H9 (cell line): Measurements from ENCODE around the gene PALM3. TPM values are rescaled to one million over a fixed set of nuclear protein-coding genes. Genes with fewer than 3 reads are reported as not detected.

Experiments
- DNase-seq: peaks from one replicate; pipeline ENCODE4 v3.0.0-alpha.2; 2017
- H2AFZ ChIP-seq: one replicate; pipeline ENCODE4 v1.6.1; 2013; ENCODE audit warnings: mild to moderate bottlenecking, low read length, control low read depth, moderate library complexity
- H2AK5ac ChIP-seq: 2 replicates; pipeline ENCODE4 v1.6.1; 2013; ENCODE audit warnings: low read length, control low read depth, mixed read lengths; ENCODE audit not compliant: insufficient read length
- H2BK120ac ChIP-seq: one replicate; pipeline ENCODE4 v1.6.1; 2013; ENCODE audit warnings: low read depth, mild to moderate bottlenecking, low read length, control low read depth, inconsistent platforms; ENCODE audit not compliant: poor library complexity, severe bottlenecking
- H2BK12ac ChIP-seq: 2 replicates; pipeline ENCODE4 v1.6.1; 2013; ENCODE audit warnings: low read length, control low read depth, mixed read lengths, low read depth; ENCODE audit not compliant: insufficient read length
- H2BK15ac ChIP-seq: 2 replicates; pipeline ENCODE4 v1.6.1; 2013; ENCODE audit warnings: low read depth, low read length, control low read depth
- H2BK20ac ChIP-seq: one replicate; pipeline ENCODE4 v1.6.1; 2013; ENCODE audit warnings: low read depth, mild to moderate bottlenecking, low read length, control low read depth, inconsistent platforms; ENCODE audit not compliant: poor library complexity, severe bottlenecking
- H2BK5ac ChIP-seq: 2 replicates; pipeline ENCODE4 v1.6.1; 2013; ENCODE audit warnings: low read length, control low read depth, mixed read lengths; ENCODE audit not compliant: insufficient read length
- H3K14ac ChIP-seq: 2 replicates; pipeline ENCODE4 v1.6.1; 2013; ENCODE audit warnings: low read length, control low read depth; ENCODE audit not compliant: insufficient read depth
- H3K18ac ChIP-seq: 2 replicates; pipeline ENCODE4 v1.6.1; 2013; ENCODE audit warnings: low read depth, mild to moderate bottlenecking, mixed read lengths, low read length, control low read depth; ENCODE audit not compliant: insufficient read length
- H3K23ac ChIP-seq: 2 replicates; pipeline ENCODE4 v1.6.1; 2013; ENCODE audit warnings: low read length, control low read depth, mixed read lengths, low read depth; ENCODE audit not compliant: insufficient read length
- H3K23me2 ChIP-seq: 2 replicates; pipeline ENCODE4 v1.6.1; 2013; ENCODE audit warnings: low read depth, mild to moderate bottlenecking, mixed read lengths, low read length, control low read depth; ENCODE audit not compliant: insufficient read length, poor library complexity, severe bottlenecking
- H3K27ac ChIP-seq: 2 replicates; pipeline ENCODE4 v1.5.1; 2013; ENCODE audit warnings: low read length, control low read depth, mixed read lengths, low read depth; ENCODE audit not compliant: insufficient read length
- H3K27me3 ChIP-seq: 2 replicates; pipeline ENCODE4 v1.6.1; 2013; ENCODE audit warnings: low read length, control low read depth, inconsistent platforms; ENCODE audit not compliant: insufficient read depth
- H3K4ac ChIP-seq: 2 replicates; pipeline ENCODE4 v1.6.1; 2013; ENCODE audit warnings: low read depth, mild to moderate bottlenecking, control low read depth, inconsistent platforms, low read length, moderate library complexity
- H3K4me1 ChIP-seq: 2 replicates; pipeline ENCODE4 v1.6.1; 2013; ENCODE audit warnings: low read length, control low read depth, inconsistent platforms; ENCODE audit not compliant: insufficient read depth
- H3K4me2 ChIP-seq: 2 replicates; pipeline ENCODE4 v1.6.1; 2013; ENCODE audit warnings: low read length, control low read depth, mixed read lengths; ENCODE audit not compliant: insufficient read length, insufficient read depth
- H3K56ac ChIP-seq: 2 replicates; pipeline ENCODE4 v1.6.1; 2013; ENCODE audit warnings: low read depth, mild to moderate bottlenecking, mixed read lengths, low read length, control low read depth; ENCODE audit not compliant: insufficient read length
- H3K79me1 ChIP-seq: 2 replicates; pipeline ENCODE4 v1.6.1; 2013; ENCODE audit warnings: low read depth, mild to moderate bottlenecking, moderate library complexity, low read length, control low read depth, inconsistent platforms; ENCODE audit not compliant: insufficient read depth, poor library complexity, severe bottlenecking
- H3K79me2 ChIP-seq: 2 replicates; pipeline ENCODE4 v1.6.1; 2013; ENCODE audit warnings: low read length, control low read depth, inconsistent platforms; ENCODE audit not compliant: insufficient read depth
- H3K9ac ChIP-seq: 2 replicates; pipeline ENCODE4 v1.6.1; 2013; ENCODE audit warnings: low read length, control low read depth, mixed read lengths; ENCODE audit not compliant: insufficient read length; ENCODE audit errors: extremely low read depth
- H3K9me3 ChIP-seq: one replicate; pipeline ENCODE4 v1.6.1; 2013; ENCODE audit warnings: low read depth, low read length, inconsistent platforms; ENCODE audit not compliant: control insufficient read depth
- H3T11ph ChIP-seq: one replicate; pipeline ENCODE4 v1.6.1; 2013; ENCODE audit warnings: mild to moderate bottlenecking, low read length, control low read depth, inconsistent platforms
- H4K20me1 ChIP-seq: one replicate; pipeline ENCODE4 v1.6.1; 2013; ENCODE audit not compliant: control insufficient read depth, insufficient read length, insufficient read depth
- H4K5ac ChIP-seq: 2 replicates; pipeline ENCODE4 v1.6.1; 2013; ENCODE audit warnings: low read depth, mild to moderate bottlenecking, mixed read lengths, low read length, control low read depth; ENCODE audit not compliant: insufficient read length
- H4K8ac ChIP-seq: replicated peaks from 2 replicates; pipeline ENCODE4 v1.6.1; 2013; ENCODE audit warnings: low read length, control low read depth, mixed read lengths, low read depth; ENCODE audit not compliant: insufficient read length
- H4K91ac ChIP-seq: 2 replicates; pipeline ENCODE4 v1.6.1; 2013; ENCODE audit warnings: low read depth, mild to moderate bottlenecking, moderate library complexity, mixed read lengths, low read length, control low read depth; ENCODE audit not compliant: insufficient read length
- H3K27ac Mint-ChIP-seq, 3 experiments: 2 replicates in 2 of 3; 3 replicates in 1 of 3; pipeline ENCODE4 v1.8.0; 2020 to 2021; ENCODE audit warnings: mixed read lengths in 3 of 3, mild to moderate bottlenecking in 1 of 3, moderate library complexity in 1 of 3
- H3K27me3 Mint-ChIP-seq: 2 replicates; pipeline ENCODE4 v1.8.0; 2021; ENCODE audit warnings: low read depth, mild to moderate bottlenecking, moderate library complexity, mixed read lengths
- H3K36me3 Mint-ChIP-seq, 3 experiments: 2 replicates in 2 of 3; 3 replicates in 1 of 3; pipeline ENCODE4 v1.8.0; 2020 to 2021; ENCODE audit warnings: low read depth in 3 of 3, mixed read lengths in 3 of 3; ENCODE audit not compliant: insufficient read depth in 1 of 3
- H3K4me1 Mint-ChIP-seq, 2 experiments: 2 replicates each; pipeline ENCODE4 v1.8.0; 2020; ENCODE audit warnings: mixed read lengths in 2 of 2
- H3K4me3 Mint-ChIP-seq, 2 experiments: 2 replicates in 1 of 2; 3 replicates in 1 of 2; pipeline ENCODE4 v1.8.0; 2020 to 2021; ENCODE audit warnings: mild to moderate bottlenecking in 2 of 2, mixed read lengths in 2 of 2, moderate library complexity in 1 of 2
- H3K9me3 Mint-ChIP-seq, 2 experiments: 2 replicates in 1 of 2; 3 replicates in 1 of 2; pipeline ENCODE4 v1.8.0; 2020; ENCODE audit warnings: mild to moderate bottlenecking in 2 of 2, mixed read lengths in 2 of 2, moderate library complexity in 1 of 2
- CTCF ChIP-seq: fragments of 200-600 bp; sonication (generic); conservative IDR thresholded peaks from 3 replicates; pipeline ENCODE4 v1.8.0; 2021; ENCODE audit warnings: antibody characterized with exemption, mild to moderate bottlenecking
- WGBS: extraction: QIAGEN DNeasy Blood & Tissue Kit; methylation state at CpG from one replicate; pipeline ENCODE4 v1.1.7; 2013; ENCODE audit warnings: missing lambda C conversion rate, low lambda C conversion rate, mixed read lengths; ENCODE audit not compliant: insufficient read length; ENCODE audit errors: extremely low coverage; 5-methylcytosine and 5-hydroxymethylcytosine counted together
- total RNA-seq: library from RNA; stranded (reverse); gene quantifications from 2 replicates; pipeline ENCODE4 v1.2.1, GENCODE V29; 2021

PALM3 gene
- total RNA-seq, 1 experiment from 2014 or later = 11.5 TPM

DNA sequence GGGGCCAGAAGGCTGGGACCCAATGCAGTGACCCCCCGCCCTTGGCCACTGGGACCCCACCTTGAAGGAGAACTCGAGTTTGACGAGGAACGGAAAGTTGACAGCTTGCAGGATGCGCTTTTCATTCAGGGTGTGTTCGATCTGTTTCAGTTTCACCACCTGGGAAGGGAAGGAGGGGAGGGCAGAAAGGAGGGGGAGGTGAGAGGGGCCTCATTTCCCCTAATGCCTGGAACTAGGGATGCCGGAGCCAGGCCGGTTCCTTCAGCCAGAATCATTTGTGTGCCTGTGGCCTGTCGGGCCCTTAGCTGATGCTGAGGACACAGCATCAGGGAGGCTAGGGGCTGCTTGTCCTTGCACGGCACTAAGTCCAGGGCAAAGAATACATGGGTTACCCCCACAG is 40.9 kb upstream of the PALM3 start:
- Histone ChIP-seq H2BK120ac (no peak overlapping the region), H3K9me3 (no peaks in the 10 kb centered on the region), H4K5ac (no peak overlapping the region), H4K91ac (no peak overlapping the region), H2BK5ac (no peak overlapping the region), H3K27me3 (no peaks in the 10 kb centered on the region), H3K27ac (no peak overlapping the region), H3K56ac (no peak overlapping the region), H2AFZ (no peak overlapping the region), H2AK5ac (no peak overlapping the region), H3K4ac (no peak overlapping the region), H3K4me1 (no peaks in the 10 kb centered on the region), H3K9ac (no peak overlapping the region), H3K79me2 (no peaks in the 10 kb centered on the region), H3K79me1 (no peaks in the 10 kb centered on the region), H3K14ac (no peak overlapping the region), H3K4me2 (no peak overlapping the region), H3T11ph (no peak overlapping the region), H3K18ac (no peak overlapping the region), H2BK20ac (no peak overlapping the region), H3K23ac (no peak overlapping the region), H3K23me2 (no peaks in the 10 kb centered on the region), H4K8ac (no peak overlapping the region), H2BK12ac (no peak overlapping the region), H2BK15ac (no peak overlapping the region), H4K20me1 (no peaks in the 10 kb centered on the region)
- no CpG with 5 or more reads among the region's 10 CpGs for WGBS
- Mint-ChIP-seq H3K4me1 (no peaks in the 10 kb centered on the region), H3K27ac (no peak overlapping the region), H3K9me3 (no peaks in the 10 kb centered on the region), H3K36me3 (peaks cover 2 to 28% (median 8%) of the 10 kb centered on the region in 3 experiments; a peak in 4 of 7 replicates), H3K27me3 (no peaks in the 10 kb centered on the region), H3K4me3 (no peak overlapping the region)
- no peak for DNase-seq
- no peak for TF ChIP-seq CTCF
